Activated T-cell treated with anti-CD3 and anti-CD28 coated beads, Interleukin-2, amount 50 U/mL, for 24 hours (primary cell): ENCODE results near the gene CDK5R1.

Experiments
- DNase-seq: peaks from one replicate; pipeline ENCODE4 v3.0.0-alpha.2; 2020
- H3K27ac Mint-ChIP-seq: 2 replicates; pipeline ENCODE4 v1.8.0; 2020; ENCODE audit warnings: mild to moderate bottlenecking, mixed read lengths
- H3K27me3 Mint-ChIP-seq: 2 replicates; pipeline ENCODE4 v1.8.0; 2020; ENCODE audit warnings: mixed read lengths
- H3K36me3 Mint-ChIP-seq: 2 replicates; pipeline ENCODE4 v1.8.0; 2020; ENCODE audit warnings: low read depth, mixed read lengths
- H3K4me1 Mint-ChIP-seq: 2 replicates; pipeline ENCODE4 v1.8.0; 2020; ENCODE audit warnings: low read depth, mixed read lengths
- H3K4me3 Mint-ChIP-seq: 2 replicates; pipeline ENCODE4 v1.8.0; 2020; ENCODE audit warnings: mild to moderate bottlenecking, moderate library complexity, mixed read lengths
- H3K9me3 Mint-ChIP-seq: 2 replicates; pipeline ENCODE4 v1.8.0; 2020; ENCODE audit warnings: mixed read lengths

CDK5R1 gene

DNA sequence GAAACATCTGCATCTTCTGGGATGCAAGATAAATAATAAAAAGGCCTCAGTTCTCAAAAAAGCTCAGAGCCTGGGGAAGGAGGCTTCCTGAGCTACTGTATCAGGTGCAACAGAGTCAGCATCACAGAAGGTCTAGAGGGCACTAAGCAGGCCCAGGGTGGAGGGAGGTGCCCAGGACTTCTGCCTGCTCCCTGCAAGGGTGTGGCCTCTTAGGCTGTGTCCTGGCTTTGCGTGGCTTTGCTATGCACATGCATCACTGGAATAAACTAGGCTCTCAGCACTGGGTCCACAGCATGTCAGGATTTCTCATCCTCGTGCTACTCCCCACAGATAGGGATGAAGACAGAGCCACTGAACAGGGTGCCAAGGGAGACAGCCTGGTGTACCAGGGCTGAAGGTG is 25.5 kb downstream of the CDK5R1 start:
- H3K36me3 Mint-ChIP-seq: no peaks in the 10 kb centered on the region
- no peaks in the 10 kb centered on the region for H3K9me3 Mint-ChIP-seq
- no peak overlapping the region for H3K4me3 Mint-ChIP-seq
- H3K27ac Mint-ChIP-seq: no peak overlapping the region
- no peaks in the 10 kb centered on the region for H3K27me3 Mint-ChIP-seq
- no peak for DNase-seq
- peaks cover 40% of the 10 kb centered on the region for H3K4me1 Mint-ChIP-seq

DNA sequence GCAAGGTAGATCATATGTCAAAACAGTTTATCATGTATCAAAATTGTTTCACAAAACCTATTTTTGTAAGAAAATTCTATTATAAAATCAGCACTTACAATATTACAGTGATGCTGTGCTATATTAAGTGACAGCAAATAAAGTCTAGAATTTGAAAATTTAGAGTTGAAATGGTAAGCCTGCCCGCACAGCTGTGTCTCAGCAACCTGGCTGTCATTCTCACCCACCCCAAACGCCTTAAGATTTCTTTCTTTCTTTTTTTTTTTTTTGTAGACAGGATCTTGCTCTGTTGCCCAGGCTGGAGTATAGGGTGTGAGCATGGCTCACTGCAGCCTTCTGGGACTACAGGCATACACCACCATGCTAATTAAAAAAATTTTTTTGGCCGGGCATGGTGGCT is 26.8 kb downstream of the CDK5R1 start:
- no peaks in the 10 kb centered on the region for H3K36me3 Mint-ChIP-seq
- no peaks in the 10 kb centered on the region for H3K9me3 Mint-ChIP-seq
- DNase-seq: no peak
- H3K4me3 Mint-ChIP-seq: no peak overlapping the region
- H3K27me3 Mint-ChIP-seq: no peaks in the 10 kb centered on the region
- peaks cover 47% of the 10 kb centered on the region for H3K4me1 Mint-ChIP-seq
- H3K27ac Mint-ChIP-seq: no peak overlapping the region

DNA sequence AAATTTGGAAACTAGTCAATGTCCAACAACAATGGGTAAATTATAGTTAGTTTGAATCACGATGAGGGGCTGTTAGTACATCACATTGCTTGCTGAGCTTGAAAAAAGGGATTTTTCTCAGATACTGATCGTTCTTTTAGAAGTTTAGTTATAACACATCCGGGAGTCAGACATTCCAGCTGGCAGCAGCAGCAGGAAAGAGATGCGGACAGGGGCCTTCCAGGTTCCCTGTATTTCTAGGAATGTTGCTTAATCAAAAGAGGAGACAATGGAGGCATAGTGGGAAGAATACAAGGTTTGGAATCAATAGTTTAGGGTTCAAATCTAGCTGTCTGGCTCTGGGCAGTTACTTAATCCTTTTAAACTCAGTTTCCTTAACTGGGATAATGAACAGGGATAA is 27.8 kb downstream of the CDK5R1 start:
- Mint-ChIP-seq H3K27me3 (no peaks in the 10 kb centered on the region), H3K9me3 (no peaks in the 10 kb centered on the region), H3K4me1 (peaks cover 45% of the 10 kb centered on the region), H3K36me3 (no peaks in the 10 kb centered on the region), H3K27ac (no peak overlapping the region), H3K4me3 (no peak overlapping the region)
- no peak for DNase-seq

DNA sequence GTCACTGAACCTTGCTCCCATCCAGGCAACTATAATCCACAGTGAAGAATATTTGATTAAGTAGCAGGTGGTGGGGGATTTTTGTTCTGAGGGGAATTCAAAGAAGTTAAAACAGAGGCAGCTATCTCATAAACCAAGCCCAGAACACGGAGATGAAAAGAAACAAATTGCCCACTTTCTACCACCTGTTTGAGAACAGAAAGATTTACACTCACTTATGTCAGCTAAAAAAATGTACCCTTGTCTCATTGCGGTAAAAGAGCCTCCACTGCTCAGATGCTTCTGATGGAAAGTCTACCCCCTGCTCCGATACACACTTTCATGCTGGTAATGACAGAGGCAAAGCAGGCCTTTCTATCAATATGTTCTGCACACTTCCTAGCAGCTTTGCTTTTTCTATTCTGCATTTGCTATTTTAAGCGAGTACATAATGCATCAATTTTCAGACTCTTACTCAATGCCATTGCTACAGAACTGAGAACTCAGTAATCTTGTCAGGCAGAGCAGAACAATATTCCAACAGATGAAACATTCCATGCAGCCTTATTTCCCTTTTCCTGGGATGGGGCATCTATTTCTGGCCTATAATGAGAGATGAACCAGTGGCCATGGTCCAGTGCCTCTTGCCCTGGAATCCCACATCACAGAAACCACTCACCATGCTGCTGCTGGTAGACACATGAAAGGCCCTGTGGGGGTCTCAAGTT is 29.0 kb downstream of the CDK5R1 start:
- no peak overlapping the region for H3K4me3 Mint-ChIP-seq
- no peaks in the 10 kb centered on the region for H3K27me3 Mint-ChIP-seq
- H3K36me3 Mint-ChIP-seq: no peaks in the 10 kb centered on the region
- no peaks in the 10 kb centered on the region for H3K9me3 Mint-ChIP-seq
- no peak for DNase-seq
- peaks cover 58% of the 10 kb centered on the region for H3K4me1 Mint-ChIP-seq
- peak overlapping the region; percentile 38 for H3K27ac Mint-ChIP-seq

DNA sequence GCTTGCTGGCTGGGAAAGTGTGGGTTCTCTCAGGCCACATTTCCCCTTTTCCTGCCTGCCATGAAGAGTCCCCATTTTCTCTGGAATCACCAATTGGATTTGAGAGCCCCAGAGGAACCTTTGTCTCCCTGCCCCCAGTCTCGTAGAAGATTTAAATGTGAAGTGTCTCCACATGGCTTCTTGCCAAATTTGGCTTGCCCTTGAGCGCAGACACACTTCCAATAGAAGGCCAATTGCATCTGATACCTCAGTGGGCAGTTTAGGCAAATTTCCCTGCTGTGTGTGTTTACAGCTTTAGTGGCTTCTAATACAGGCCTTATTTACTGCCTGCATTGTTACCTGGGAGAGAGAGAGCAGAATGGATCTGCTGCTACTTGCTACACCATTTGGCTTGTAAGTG is 29.7 kb downstream of the CDK5R1 start:
- no peaks in the 10 kb centered on the region for H3K9me3 Mint-ChIP-seq
- H3K36me3 Mint-ChIP-seq: no peaks in the 10 kb centered on the region
- no peaks in the 10 kb centered on the region for H3K27me3 Mint-ChIP-seq
- peaks cover 64% of the 10 kb centered on the region for H3K4me1 Mint-ChIP-seq
- H3K4me3 Mint-ChIP-seq: no peak overlapping the region
- H3K27ac Mint-ChIP-seq: peak overlapping the region; percentile 75
- no peak for DNase-seq

DNA sequence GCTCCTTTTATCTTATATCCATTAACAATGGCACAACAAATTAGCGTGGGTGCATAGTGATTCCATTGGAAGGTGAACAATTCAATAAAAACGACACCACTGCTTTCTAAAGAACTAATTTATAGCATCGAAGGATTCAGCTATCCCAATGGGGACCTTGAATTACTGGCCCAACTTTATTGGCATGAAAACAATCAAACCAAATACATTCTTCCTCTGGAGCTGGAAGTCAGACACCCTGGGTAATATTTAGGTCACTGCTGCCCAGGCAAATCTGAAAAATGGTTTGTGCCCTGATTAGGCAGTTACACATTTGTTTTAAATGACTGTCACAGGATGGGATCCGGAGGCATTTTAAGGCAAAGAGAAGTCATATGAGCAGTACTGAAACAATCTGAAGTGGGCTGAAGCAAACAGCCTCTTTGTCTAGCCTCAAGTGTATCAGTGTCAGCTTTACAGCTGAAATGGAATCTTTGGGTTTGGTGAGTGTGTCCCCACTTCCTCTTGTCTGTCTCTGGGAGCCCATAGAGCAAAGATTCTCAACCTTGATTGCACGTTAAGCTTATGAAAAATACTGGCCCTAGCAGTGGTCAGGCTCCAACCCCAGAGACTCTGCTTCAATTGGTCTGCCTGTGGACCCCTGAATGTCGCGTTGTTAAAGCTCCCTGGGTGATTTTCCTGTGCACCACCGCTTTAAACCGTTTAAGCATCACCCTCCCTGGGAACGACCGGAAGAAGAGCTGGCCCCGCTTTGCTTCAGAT is 30.3 kb downstream of the CDK5R1 start:
- peak overlapping the region; percentile 75 for H3K27ac Mint-ChIP-seq
- DNase-seq: no peak
- peaks cover 66% of the 10 kb centered on the region for H3K4me1 Mint-ChIP-seq
- H3K36me3 Mint-ChIP-seq: no peaks in the 10 kb centered on the region
- peak overlapping the region; percentile 35 for H3K4me3 Mint-ChIP-seq
- no peaks in the 10 kb centered on the region for H3K9me3 Mint-ChIP-seq
- H3K27me3 Mint-ChIP-seq: no peaks in the 10 kb centered on the region

DNA sequence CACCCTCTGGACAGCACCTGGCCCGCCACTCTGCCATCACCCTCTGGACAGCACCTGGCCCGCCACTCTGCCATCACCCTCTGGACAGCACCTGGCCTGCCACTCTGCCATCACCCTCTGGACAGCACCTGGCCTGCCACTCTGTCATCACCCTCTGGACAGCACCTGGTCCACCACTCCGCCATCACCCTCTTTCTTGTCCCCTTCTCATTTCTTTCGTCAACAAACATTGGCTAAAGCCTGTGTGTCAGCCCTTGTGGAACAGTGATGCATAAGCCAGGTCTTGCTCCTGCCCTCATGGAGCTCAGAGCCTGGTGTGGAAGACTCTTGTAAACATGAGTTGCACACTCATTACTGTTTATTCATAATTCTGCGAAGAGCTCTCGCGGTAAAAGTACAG is 31.2 kb downstream of the CDK5R1 start:
- no peaks in the 10 kb centered on the region for H3K9me3 Mint-ChIP-seq
- no peaks in the 10 kb centered on the region for H3K36me3 Mint-ChIP-seq
- no peak overlapping the region for H3K4me3 Mint-ChIP-seq
- H3K27me3 Mint-ChIP-seq: no peaks in the 10 kb centered on the region
- DNase-seq: no peak
- peaks cover 75% of the 10 kb centered on the region for H3K4me1 Mint-ChIP-seq
- no peak overlapping the region for H3K27ac Mint-ChIP-seq

DNA sequence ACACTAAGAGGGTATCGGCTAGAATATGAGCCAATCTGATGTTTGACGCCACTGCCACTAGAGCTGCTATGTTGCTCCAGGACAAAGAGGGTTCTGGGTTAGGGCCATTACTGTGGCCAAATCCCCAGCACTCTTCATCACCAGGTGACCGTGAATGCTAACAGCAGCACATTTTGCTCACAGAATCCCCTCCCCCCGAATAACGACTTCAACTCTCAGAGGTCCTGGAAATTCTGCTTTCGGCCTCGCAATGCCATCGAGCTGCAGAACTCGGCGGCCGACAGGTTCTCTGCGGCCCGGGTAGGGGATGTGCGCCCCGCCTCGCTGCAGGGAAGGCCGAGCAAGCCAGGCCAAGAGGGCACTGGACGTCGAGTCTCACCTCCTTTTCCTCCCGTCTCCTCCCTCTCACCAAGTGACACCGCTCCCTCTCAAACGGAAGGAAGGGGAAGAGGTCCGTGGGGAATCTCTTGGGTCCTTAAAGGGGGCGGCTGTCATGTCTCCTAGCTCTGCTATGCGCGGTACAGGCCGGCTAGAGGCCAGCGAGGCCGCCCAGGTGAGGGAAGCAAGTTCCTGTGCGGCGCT is 31.9 kb downstream of the CDK5R1 start:
- no peaks in the 10 kb centered on the region for H3K27me3 Mint-ChIP-seq
- H3K36me3 Mint-ChIP-seq: no peaks in the 10 kb centered on the region
- H3K9me3 Mint-ChIP-seq: no peaks in the 10 kb centered on the region
- no peak for DNase-seq
- H3K27ac Mint-ChIP-seq: no peak overlapping the region
- H3K4me1 Mint-ChIP-seq: peaks cover 79% of the 10 kb centered on the region
- H3K4me3 Mint-ChIP-seq: peak overlapping the region; percentile 39

DNA sequence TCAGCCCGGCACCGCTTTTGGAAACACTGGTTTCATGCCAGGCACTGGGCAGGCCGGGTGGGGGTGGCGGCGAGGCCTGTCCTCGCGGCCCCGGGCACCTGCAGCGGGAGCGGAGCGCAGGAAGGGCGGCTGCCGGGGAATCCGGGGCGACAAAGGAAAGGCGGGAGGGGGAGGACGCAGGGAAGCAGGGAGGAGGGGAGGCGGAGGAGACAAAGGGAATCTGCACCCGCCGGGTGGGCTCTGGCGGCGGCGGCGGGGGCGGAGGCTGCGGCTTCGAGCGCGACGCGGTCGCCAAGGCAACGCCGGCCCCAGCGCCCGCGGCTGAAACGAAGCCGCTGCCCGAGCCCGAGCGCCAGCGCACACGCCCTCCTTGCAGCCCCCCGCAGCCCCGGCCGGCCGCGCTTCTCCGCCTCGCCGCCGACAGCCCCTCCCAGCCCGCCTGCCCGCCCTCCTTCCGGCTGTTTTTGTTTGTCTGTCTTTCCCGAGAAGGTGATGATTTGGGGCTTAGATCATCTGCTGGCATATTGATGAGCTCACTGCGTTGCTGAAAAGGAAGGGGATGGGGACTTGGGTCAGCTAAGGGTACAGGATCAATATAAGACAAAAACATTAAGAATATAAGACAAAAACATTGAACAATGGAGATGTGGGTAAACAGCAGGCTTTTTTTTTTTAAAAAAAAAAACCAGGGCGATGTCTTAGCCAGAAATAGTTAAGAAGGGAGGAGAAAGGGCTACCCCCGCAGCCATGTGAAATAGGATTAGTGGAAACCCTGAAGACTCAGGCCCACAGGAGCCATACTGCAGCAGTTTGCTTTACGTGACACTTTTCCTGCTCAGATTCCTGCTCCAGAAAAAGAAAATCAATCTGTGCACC is 32.7 kb downstream of the CDK5R1 start:
- Mint-ChIP-seq H3K36me3 (no peaks in the 10 kb centered on the region), H3K27me3 (no peaks in the 10 kb centered on the region), H3K9me3 (no peaks in the 10 kb centered on the region), H3K4me1 (peaks cover 85% of the 10 kb centered on the region), H3K27ac (peak overlapping the region; percentile 84), H3K4me3 (peak overlapping the region; percentile 73)
- DNase-seq: peak; percentile 57

DNA sequence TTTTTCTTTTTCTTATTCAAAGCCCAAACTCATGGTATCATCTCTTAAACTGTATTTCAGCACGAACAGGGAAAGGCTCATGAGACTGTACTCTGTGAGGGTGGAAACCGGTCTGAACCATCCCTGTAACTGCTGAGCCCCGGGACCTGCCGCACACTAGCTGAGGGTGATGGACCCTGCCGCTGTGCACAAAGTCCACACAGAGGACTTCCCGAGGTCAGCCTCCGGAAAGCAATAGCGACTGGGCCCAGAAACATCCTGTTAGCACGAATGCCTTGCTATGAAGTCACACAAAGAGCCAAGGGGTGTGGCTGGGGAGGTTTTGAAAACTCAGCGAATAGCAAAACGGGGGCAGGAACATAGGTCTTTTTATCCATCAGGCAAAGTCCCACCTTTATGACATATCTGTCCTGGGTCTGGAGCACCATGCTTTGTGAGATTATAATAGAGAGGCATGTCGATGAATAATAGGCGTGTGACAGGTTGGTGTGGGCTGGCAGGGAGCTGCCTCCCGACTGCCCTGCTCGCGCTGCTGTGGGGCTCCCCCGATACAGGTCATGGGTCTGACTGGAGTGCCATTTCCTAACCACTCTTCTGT is 33.4 kb downstream of the CDK5R1 start:
- Mint-ChIP-seq H3K36me3 (no peaks in the 10 kb centered on the region), H3K4me3 (peak overlapping the region; percentile 73), H3K27me3 (no peaks in the 10 kb centered on the region), H3K27ac (peak overlapping the region; percentile 84), H3K9me3 (no peaks in the 10 kb centered on the region), H3K4me1 (peaks cover 86% of the 10 kb centered on the region)
- peak; percentile 55 for DNase-seq

DNA sequence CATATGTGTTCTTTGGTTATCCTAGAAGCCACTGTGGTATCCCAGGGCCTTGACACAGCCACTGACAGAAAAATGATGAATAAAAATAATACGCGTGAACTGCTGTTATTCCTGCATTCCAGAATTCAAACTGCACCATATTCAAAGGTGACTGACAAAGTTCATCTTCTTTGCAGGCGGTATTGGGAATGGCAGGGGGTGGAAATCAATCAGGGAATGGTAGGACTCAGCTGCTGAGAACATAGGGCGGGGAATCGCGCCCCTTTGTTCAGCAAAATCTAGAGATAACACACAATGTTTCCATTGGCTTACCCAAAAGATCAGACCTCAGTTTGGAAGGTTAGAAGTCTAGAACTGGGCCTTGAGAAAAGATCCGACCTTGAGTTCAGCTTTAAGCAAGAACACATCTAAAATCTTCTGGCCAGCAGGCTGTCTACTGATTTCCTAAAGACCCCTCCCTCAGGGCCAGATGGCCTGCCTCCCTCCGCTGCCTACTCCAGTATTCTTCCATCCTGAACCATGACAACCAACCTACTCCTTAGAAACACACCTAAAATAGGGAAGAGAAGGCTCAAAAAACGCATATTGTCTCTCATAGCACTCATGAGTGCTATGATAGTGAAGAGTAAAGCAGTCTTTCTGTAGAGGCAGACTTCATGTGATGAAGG is 34.1 kb downstream of the CDK5R1 start:
- peaks cover 83% of the 10 kb centered on the region for H3K4me1 Mint-ChIP-seq
- H3K4me3 Mint-ChIP-seq: peak overlapping the region; percentile 73
- no peaks in the 10 kb centered on the region for H3K27me3 Mint-ChIP-seq
- no peaks in the 10 kb centered on the region for H3K9me3 Mint-ChIP-seq
- no peaks in the 10 kb centered on the region for H3K36me3 Mint-ChIP-seq
- H3K27ac Mint-ChIP-seq: peak overlapping the region; percentile 84
- DNase-seq: no peak

DNA sequence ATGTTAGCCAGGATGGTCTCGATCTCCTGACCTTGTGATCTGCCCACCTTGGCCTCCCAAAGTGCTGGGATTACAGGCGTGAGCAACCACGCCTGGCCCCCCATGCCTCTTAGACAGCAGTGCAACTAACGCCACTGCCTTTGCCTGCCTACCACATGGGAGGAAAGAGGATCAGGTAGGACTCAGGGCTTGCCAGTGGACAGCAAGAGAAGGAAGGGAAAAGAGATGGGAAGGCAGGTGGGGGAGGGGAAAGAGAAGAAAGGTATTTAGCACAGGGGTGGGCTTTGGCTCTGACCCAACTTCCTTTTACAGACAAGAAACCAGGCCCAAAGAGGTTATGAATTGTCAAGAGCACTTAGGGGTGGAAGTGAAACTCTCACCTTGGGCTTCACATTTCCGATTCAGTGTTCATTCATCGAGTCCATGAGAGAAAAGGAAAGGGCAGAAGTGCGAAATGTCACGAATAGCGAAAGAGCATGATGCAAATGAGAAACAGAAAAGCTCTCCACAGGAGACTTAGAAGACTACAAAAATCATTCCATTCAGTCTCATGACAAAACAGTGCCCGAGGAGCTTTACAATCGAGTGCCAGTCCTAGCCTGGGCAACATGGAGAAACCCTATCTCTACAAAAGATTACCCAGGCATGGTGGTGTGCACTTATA is 36.4 kb downstream of the CDK5R1 start:
- H3K4me1 Mint-ChIP-seq: peaks cover 67% of the 10 kb centered on the region
- H3K4me3 Mint-ChIP-seq: peak overlapping the region; percentile 70
- H3K27ac Mint-ChIP-seq: peak overlapping the region; percentile 99
- H3K9me3 Mint-ChIP-seq: no peaks in the 10 kb centered on the region
- no peaks in the 10 kb centered on the region for H3K36me3 Mint-ChIP-seq
- peaks cover 3% of the 10 kb centered on the region for H3K27me3 Mint-ChIP-seq
- peak; percentile 66 for DNase-seq

DNA sequence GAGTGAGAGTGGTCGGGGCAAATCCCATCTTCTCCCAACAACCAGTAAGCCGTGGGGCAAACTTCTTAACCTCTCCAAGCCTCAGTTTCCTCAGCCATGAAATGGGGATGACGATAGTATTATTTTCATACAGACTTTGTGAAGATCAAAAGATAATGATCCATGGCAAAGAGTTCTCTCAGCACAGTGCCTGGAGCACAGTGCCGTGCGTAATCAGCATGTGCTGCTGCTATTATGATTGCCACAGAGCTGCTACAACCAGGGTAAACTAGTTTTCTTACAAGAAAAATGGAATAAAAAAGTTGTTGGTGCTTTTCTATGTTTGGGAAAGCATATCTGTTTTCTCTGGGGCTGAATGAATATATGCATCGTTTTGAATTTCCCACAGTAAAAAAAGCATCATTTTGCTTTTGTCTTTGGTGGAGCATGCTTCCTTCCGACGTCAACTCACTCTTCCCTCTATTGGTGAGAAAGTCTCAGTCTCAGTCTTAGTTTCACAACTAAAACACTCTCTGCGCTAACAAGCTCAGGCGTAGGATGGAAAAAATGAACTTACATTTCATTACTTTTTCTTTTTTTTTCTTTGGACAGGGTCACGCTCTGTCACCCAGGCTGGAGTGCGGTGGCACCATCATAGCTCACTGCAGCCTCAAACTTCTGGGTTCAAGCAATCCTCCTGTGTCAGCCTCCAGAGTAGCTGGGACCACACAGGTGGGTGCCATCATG is 37.2 kb downstream of the CDK5R1 start:
- Mint-ChIP-seq H3K4me1 (peaks cover 67% of the 10 kb centered on the region), H3K9me3 (no peaks in the 10 kb centered on the region)
- peak; percentile 60 for DNase-seq

More for the DNA sequence above, 37.2 kb downstream of the CDK5R1 start:
- peaks cover 3% of the 10 kb centered on the region for H3K27me3 Mint-ChIP-seq
- H3K36me3 Mint-ChIP-seq: no peaks in the 10 kb centered on the region
- H3K4me3 Mint-ChIP-seq: peak overlapping the region; percentile 70
- H3K27ac Mint-ChIP-seq: peak overlapping the region; percentile 99
